Dedifferentiated amniotic fluid mesenchymal stem cell (primary cell): Measurements from ENCODE around the gene LEMD3.

Experiments
- DNase-seq: peaks from one replicate; pipeline ENCODE4 v3.0.0-alpha.2; 2016; ENCODE audit errors: extremely low spot score

LEMD3 gene

DNA sequence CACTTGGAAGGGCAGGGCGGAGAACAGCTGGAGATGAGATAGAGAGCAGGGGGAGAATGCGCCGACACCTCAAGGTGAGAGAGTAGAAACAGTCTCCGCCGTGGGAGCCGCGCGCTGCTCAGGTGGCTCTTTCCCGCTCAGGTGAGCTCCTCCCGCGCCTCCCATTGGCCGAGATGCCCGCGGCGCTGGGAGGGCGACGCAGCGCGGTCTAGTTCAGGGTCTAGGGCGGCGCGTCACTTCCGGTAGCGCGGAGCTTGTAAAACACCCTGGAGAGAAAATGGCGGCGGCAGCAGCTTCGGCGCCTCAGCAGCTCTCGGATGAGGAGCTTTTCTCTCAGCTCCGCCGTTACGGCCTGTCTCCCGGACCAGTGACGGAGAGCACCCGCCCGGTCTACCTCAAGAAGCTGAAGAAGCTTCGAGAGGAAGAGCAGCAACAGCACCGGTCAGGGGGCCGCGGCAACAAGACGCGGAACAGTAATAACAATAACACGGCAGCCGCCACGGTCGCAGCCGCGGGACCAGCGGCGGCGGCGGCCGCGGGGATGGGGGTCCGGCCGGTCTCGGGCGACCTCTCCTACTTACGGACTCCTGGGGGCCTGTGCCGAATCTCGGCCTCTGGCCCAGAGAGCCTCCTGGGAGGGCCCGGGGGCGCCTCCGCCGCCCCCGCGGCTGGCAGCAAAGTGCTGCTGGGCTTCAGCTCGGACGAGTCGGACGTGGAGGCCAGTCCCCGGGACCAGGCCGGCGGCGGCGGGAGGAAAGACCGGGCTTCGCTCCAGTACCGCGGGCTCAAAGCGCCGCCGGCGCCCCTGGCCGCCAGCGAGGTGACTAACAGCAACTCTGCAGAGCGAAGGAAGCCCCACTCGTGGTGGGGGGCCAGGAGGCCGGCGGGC lies at the start of gene LEMD3:
Gene LEMD3 (plus strand): TSS at position 264 of the 889 bp plus-strand sequence. CDS start 14 bp downstream, at position 278.
- peak; percentile 92 for DNase-seq

DNA sequence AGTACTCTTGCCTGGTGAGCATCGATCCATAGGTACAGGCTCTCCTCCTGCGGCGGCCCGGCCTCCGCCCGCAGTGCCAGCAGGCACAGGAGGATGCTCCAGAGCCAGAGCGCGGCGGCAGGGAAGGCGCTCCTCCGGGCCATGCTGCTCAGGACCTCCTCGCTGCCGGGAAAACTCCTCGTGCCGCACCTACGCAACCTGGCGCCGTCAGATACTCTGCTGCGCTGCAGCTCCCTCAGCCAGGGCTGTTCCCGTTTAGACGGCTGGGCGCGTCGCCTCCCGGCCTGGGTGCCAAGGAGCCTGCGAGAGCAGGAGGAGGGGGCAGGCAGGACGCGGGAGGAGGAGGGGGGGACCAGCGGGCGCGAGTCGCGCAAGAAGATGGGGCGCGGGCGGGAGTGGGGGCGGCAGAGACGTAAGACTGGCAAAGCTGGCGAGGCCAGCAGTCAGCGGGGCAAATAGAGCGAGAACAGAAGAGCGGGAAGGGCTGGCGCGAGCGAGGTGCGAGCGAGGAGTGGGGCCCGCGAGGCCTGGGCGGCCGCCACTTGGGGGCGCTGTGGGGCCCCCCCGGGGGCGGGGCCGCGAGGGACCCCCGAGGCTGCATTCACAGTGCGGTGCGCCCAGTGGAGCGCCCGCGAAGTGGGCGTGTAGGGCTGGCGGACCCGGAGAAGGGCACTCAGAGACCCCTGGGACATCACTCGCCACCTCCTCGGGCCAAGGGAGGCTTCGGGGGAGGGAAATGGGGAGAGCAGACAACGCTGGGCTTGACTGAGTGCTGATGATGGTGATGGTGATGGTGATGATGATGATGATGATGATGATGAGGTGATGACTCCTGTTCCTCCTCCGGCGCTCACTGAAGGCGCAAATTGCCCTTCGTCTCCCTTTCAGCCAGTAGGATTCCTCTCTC lies 48.1 kb upstream of the LEMD3 start, which contains the start of gene WIF1:
Gene WIF1 (minus strand): TSS at position 257 of the 907 bp plus-strand sequence. CDS start 114 bp downstream, at position 143.
- no peak for DNase-seq

DNA sequence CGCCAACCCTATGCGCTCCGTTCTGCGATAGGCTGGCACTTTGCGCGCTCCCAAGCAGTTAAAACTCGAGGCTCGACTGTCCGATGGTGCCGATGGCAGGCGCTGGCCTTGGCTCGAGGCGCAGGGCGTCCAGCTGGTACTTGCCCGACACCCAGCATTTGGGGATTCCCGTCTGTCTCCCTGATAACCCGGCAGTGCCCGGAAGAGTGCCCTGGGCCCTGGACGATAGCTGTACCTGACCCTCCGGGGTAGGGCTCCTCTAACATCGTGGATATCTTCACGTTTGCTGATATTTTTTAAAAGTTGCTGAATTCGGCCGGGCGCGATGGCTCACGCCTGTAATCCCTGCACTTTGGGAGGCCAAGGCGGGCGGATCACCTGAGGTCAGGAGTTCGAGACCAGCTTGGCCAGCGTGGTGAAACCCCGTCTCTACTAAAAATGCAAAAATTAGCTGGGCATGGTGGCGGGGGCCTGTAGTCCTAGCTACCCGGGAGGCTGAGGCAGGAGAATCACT lies 47.4 kb upstream of the LEMD3 start:
- no peak for DNase-seq

DNA sequence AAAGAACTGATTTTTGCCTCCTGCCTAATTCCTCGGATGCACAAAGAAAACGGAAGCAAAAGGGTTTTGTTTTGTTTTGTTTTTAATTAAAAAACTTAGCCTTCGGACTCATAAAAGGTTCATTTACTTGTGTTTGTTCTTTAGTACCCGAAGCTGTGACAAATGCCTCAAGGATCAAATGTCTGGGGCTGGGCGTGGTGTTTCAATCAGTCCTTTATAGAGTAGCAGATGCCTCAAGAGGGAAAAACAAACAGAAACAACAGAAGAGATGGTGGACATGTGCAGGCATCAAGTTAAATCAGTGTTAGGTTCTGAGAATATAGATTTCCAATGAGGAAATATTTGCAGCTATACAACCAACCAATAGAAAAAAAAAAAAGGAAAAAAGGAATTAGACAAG lies 46.7 kb upstream of the LEMD3 start:
- DNase-seq: no peak

DNA sequence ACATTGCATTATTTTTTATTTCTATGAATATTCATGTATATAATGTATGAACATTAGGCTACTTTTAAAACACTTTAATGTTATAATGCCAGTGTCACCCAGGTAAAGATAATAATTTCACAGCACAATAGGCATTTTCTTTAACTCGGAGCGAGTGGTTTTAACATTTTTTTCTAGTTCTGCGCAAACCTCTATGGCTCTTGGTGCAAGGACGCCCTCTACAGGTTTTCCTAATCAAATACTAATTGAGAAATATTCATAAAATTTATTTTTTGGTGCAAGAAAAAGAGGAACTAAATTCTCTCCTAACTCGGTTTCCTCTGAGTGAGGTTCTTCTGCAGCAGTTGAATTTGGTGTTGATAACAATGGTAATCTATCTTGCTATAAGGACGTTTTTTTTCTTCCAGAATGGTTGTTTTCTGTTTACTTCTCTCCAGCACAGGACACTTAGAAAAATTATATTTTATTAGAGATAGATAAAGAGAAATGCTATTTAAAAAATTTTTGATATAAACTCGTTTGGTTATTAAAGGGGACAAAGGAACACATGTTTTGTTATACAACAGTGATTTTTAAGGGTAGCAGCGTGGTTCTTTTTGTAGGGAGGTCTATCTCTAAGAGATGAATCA lies 45.8 kb upstream of the LEMD3 start:
- DNase-seq: no peak

DNA sequence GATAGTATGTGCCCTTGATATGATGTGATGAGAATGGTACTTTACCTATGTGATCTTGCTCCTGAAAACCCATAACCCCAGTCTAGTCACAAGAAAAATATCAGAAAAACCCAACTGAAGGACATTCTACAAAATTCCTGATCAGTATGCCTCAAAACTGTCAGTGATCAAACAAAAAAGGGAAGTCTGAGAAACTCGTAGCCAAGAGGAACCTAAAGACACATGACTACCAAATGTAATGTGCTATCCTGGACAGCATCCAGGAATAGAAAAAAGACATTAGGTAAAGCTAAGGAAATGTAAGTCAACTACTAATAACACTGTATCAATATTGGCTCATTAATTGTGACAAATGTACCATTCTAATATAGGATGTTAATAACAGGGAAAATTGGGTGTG lies 44.1 kb upstream of the LEMD3 start:
- DNase-seq: no peak

DNA sequence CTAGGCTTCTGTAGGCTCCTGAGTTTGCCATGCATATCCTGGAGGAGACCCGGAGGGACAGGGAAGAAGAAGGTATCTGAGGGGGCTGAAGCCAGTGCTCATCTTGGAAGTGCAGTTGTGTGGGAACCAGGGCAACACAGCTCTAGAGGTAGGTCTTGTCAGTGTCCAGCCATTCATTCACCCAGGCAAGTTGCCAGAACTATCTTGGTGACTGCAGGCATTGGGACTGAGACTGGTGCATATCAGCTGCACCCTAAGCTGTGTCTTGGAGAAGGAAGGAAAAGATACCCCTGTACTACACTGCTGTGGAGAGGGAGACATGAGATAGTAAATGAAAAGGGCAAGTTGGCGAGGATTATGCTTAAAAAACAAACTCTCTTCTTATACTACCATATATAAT lies 43.4 kb upstream of the LEMD3 start:
- no peak for DNase-seq

DNA sequence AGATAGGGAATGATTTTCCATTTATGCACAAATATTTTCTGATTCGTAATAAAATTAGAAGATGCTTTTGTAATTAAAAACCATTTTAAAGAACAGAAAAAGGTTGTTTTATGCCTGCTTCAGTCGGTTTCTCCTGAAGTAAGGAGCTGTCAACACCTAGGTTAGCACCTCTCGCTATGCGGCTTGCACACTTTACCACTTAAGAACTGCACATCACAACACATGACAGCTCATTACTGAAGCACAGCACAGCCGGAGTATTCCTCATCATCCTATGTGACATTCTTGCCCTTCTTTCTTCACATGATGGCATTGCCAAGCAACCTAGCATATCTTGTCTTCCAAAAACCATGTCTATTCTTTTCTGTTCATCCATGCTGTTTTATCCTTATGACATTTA lies 42.9 kb upstream of the LEMD3 start:
- DNase-seq: no peak

DNA sequence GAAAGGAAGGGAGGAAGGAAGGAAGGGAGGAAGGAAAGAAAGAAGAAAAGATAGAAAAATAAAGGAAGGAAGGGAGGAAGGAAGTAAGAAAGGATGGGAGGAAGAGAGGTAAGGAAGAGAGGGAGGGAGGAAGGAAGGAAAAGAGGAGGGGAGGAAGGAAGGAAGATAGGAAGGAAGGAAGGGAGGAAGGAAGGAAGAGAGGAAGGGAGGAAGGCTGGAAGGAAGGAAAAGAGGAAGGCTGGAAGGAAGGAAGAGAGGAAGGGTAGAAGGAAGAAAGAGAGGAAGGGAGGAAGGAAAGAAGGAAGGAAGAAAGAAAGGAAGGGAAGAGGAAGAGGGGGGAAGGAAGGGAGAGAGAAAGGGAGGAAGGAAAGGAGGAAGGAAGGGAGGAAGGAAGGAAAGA lies 35.5 kb upstream of the LEMD3 start:
- no peak for DNase-seq

DNA sequence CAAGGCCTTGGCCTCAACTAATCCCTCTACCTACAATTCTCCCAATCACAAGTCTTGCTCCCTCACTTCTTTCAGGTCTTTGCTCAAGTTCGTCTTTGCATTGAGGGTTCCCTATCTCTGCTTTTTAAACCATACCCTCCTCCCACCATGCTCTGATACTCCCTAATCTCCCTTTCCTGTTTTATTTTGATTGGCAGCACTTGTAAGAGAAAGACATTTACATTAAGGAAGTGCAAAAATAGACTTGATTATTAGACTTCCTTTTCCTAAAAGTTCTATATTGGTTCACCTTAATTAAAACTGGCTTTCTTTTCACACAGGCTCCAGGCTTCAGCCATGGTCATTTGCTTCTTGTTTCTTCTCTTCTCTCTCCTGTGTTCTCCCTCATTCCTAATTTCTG lies 30.0 kb upstream of the LEMD3 start:
- no peak for DNase-seq

DNA sequence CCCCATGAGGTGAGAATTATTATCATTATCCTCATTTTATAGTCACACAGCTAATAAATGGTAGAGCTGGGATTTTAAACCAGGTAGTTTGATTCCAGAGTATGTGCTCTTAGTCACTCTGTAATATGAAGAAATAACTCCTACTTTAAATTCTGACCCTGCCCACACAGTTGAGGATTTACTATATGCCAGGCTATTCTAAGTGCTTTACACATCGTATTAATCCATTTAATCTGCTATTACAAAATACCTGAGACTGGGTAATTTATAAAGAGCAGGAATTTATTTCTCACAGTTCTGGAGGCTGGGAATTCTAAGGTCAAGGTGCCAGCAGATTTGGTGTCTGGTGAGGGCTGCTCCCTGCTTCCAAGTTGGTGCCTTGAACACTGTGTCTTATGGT lies 28.6 kb upstream of the LEMD3 start:
- no peak for DNase-seq

DNA sequence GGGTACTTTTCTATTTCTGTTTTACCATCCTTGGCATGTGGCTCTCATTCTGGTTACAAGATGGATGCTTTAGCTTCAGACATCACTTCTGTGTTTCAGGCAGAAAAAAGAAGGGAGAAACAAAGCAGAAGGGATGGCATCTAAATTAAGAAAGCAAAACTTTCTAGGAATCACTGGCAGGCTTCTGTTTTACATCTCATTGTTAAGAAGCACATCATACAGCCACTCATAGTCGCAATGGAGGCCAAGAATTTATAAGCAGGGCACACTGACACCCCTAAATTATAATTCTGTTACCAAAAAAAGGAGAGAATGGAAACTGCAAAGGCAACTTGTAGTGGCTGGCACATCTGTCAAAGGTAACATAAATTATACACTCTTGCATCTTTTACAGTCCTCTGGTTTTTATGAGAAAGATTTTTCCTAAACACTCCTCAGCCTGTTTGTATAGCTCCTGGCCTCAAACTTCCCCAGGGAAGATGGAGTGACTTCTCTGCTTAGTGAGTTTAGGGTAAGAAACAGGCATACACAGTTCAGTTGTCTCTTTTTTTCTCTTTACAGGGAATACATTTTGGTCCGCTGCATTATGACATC lies 22.0 kb upstream of the LEMD3 start:
- no peak for DNase-seq

DNA sequence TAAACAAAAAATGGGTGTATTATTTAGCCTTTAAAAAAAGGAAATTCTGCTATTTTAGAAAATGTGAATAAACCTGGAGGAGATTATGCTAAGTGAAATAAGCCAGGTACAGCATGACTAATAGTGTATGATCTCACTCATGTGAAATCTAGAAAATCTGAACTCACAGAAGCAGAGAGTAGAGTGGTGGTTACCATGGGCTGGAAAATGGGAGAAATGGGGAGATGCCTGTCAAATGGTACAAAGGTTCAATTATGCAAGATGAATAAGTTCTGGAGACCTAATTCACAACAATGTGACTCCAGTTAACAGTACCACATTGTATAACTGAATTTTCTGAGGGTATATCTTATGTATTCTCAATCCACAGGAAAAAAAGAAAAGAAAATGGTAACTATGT lies 17.4 kb upstream of the LEMD3 start:
- DNase-seq: no peak

DNA sequence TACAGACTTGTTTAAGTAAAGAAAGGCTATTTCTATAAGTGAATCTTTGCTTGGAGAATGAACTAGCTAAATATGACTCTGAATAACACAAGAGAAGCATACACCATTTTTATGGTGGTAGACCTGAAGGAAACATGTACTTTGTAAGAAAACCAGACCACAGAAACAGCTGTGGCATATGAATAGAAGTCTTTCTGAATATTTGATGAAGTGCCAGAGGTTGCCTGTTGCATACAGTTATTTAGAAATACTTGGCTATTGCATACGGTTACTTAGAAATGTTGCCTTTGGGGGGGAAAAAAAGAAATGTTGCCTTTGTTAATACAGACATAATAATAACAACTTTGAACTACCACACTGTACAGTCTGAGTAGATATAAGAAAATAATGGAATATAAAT lies 16.8 kb upstream of the LEMD3 start:
- no peak for DNase-seq

DNA sequence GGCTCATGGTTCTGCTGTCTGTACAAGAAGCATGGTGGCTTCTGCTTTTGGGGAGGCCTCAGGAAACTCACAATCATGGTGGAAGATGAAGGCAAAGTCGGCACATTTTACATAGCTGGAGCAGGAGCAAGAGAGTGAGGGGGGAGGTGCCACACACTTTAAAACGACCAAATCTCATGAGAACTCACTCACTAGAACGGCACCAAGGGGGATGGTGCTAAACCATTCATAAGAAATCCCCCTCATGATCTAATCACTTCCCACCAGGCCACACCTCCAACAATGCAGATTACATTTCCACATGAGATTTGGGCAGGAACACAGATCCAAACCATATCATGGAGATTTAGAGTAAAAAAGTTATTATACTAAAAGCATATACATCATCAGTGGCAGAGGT lies 13.6 kb upstream of the LEMD3 start:
- no peak for DNase-seq

DNA sequence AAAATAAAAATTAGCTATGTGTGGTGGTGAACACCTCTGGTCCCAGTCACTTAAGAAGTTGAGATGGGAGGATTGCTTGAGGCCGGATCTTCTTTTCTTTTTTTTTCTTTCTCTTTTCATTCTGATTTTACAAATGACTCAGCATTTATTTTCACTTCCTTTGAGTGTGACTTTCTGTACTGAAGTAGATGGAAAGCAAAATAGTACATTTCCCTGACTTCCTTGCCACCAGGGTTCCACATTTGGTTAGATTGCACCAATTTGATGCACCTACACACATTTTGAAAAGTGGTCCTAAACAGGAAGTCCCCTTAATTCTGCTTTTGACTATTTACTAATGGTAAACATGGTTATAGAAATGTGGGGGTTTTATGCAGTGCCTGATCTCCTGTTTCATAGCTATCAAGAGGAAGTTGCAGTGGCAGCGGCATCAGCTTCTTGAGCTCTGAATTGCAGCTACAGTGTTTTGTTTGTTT lies 13.0 kb upstream of the LEMD3 start:
- DNase-seq: no peak

DNA sequence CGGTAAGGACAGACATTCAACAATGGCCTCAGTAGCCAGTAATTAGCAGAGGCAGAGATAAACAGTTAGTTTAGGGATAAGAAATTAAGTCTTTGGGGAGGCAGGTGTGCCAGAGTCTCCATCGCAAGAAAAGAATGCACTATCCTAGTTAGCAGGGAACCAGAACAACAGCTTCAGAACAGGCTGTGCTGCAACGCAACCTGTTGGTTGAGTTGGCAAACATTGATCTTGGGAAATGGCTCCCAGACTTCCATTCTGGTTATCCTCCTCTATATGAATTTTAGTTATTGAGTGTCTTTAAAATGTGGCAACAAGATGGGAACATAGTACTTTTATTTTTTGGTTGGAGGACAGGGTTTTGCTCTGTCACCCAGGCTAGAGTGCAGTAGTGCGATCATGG lies 12.3 kb upstream of the LEMD3 start:
- DNase-seq: no peak

DNA sequence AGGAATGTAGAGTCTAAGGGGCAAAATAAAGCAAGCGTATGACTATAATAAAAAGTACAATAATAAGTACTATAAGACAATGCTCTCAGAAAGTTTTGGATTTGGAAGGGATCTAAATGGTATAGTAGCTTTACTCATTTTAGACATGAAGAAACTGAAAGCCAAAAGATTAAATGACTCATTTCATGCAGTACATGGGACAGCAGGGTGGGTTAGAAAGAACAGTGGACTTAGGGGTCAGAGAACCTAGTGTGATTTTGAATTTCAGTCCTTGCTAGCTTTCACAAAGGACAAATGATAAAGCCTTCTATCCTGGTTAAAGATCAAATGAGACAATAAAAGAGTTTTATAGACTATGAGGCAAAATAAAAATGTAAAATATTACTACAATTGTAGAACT lies 6.8 kb upstream of the LEMD3 start:
- DNase-seq: no peak

DNA sequence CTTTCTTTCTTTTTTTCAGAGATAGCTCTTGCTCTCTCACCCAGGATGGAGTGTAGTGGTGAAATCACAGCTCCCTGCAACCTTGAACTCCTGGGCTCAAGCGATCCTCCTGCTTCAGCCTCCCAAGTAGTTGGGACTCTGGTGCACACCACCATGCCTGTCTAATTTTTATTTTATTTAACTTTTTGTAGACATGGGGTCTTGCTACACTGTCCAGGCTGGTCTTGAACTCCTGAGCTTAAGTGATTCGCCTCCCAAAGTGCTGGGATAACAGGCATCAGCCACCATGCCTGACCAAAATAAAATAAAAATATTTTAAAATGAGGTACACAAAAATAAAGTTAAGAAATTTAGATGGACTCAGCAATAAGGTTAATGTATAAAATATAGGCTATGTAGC lies 5.1 kb upstream of the LEMD3 start:
- no peak for DNase-seq

DNA sequence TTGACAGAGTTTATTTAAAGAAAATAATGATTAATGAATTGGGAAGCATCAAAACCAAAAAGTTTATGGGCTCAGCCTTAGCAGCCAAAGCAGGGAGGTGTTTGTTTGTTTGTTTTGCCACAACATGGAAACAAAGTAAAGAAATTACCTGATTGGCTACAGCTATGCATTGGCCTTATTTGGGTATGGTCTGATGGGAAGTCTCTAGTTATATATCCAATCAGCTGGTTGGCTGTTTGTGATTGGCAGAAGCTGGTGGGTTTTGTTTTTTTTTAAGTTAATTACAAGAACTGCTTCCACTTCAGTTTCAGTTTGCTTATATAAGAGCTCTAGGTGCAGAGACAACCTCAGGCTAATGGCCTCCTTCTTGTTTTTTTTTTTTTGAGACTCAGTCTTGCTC lies 4.6 kb upstream of the LEMD3 start:
- DNase-seq: no peak

DNA sequence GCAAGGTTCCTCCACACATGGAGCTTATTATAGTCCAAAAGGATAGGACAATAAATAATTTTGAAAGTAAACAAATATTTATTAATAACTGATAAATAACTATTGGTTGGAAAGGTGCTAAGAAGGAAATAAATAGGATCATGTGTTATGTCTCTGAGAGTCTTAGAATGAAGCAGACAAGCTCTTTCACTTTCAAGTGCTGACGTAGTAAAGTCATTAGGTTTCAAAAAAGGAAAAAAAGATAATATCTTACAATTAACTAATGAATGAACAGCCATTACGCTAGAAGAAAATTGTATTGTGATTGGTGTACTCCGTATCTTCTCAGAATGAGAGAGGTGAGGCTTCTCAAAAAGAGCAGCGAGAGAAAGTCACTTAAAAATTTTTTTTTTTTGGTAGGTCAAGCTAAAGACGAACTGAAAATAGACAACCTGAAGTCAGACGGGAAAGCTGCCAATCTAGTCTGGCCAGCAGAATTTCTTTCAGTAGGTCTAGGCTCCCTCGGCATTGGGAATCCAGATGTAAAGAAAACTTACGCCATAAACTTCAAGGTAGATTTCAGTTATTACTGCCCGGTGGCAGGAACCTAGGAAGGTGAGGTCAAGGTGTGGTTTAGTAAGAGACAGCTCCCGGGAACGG lies 583 bp upstream of the LEMD3 start:
- no peak for DNase-seq
